GM19372 (cell line): ENCODE data around the gene TCF4.

Source experiments
- ATAC-seq: cut with Tn5 transposase; IDR thresholded peaks from one replicate; pipeline ENCODE4 v1.9.1; 2021; ENCODE audit warnings: mild to moderate bottlenecking, low read depth, moderate library complexity; ENCODE audit not compliant: unreplicated experiment

The TCF4 gene

DNA sequence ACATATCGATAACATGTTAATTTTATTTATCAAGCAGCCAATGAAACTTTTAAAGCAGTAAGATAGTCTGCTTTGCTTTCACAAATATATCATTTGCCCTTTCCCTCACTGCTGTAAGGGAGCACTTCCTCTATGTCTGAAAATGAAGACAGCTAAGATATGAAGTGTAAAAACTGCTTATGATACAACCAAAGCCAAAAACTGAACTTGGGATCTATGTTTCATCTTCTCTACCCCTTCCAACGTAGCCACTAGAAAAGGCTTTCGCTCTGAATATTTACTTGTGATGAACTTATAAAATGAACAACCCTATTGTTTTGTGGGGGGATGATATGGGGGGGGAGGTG lies 140.3 kb downstream of the TCF4 start:
- ATAC-seq: no peak

DNA sequence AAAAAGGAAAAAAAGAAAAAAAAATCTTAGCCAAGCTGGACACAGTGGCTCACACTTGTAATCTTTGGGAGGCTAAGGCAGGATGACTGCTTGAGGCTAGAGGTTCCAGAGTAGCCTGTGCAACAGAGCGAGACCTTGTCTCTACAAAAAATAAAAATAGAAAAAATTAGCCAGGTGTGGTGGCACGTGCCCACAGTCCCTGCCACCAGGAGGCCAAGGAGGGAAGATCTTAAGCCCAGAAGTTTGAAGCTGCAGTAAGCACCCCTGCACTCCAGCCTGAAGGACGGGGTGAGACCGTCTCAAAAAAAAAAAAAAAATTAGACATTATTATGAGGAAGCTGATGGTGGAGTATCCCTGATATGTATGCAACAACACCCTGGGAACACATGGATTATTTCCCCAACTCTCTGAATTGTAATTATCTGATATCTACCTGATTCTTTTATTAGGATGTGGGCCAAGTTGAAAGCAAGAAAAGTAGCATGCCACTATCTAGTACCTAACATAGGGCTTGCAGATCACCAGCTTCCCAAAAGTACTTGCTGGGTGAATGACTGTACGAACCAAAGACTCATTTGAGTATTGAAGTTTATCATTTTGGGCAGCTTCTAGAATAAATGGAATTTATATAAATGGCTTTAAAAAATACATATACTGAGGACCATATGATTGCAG lies 140.9 kb downstream of the TCF4 start:
- no peak for ATAC-seq

DNA sequence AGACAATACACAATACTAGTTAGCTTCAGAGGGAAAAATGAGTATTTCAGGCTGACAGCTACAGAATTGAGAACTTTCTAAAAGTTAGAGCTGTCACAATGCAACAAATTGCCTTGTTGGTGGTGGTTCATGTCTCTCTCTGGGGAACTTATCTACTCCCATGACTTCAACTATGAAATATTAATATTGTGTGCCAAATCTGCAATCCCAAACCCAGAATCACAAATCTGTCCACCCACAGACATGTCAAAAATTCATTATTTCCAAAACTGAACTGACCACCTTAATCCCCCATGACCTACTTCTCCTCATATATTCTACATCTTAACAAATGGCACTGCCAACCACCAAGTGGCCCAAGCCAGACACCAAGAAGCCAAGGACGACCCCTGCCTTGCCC lies 143.5 kb downstream of the TCF4 start:
- no peak for ATAC-seq

DNA sequence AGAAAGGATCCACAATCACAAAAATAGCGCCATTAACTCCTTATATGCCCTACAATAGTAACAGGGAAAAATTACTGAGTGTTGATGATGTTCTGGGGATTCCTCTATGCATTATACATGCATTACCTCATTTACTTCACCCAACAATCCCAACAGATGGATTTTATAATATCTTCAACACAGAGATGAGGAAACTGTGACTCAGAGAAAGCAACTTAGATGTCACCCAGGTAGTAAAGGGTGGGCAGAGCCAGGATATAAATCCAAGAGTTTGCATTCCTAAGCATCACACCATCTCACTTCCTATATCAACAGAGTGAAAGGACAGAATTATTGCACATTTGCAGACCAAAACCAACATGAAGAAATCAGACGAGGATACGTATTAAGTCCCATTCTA lies 144.2 kb downstream of the TCF4 start:
- no peak for ATAC-seq

DNA sequence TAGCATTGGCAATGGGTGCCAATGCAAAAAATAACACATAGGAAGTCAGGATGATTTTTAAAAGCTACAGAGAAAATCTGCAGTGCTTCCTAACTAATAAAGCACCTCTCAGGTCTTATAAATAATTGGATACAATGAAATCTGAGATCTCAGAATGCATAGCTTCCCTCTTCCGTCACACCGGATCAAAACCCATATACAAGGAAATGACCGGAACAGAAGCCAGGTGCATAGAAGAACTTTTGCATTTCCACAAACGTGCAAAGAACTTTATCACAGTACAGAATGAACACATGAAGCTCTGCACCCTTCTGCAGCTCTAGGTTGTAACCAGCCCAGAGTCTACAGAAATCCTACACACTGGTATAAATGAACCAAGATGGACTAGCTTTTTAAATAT lies 145.4 kb downstream of the TCF4 start:
- no peak for ATAC-seq

DNA sequence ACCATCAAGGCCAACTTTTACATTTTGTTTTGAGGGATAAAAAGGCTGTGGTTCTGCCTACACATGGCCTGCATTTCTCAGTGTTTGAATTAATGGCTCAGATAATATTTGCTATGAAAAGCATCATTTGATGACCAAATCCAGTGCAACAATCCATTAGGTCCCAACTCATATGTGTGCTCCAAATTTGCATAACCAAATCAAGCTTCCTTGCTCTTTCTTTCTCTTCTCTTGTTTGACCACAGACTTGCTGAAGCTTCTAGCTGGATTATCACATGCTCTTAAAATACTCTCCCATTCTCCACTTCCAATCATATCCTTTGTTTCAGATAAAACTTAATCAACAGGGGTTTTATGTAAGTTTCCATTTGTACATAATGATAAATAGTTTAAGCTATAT lies 147.0 kb downstream of the TCF4 start:
- ATAC-seq: no peak

DNA sequence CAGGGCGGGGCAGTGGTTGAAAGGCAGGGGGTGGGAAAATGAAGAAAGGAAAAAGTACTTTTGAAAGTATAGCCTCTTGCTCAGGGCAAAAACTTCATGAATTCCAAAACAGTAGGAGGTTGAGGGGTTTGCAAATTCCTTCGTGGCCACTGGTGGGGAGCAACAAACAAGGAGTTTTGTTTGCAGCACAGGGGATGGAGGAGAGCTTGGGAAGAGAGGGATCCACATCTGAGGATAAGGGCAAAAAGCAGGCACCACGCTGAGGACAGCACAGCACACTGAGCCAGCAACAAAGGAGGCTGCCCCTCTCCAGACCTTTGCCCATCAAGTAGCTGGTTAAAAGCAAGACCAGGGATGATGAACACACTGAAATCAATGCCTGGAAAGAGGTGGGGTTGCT lies 148.9 kb downstream of the TCF4 start:
- ATAC-seq: no peak

DNA sequence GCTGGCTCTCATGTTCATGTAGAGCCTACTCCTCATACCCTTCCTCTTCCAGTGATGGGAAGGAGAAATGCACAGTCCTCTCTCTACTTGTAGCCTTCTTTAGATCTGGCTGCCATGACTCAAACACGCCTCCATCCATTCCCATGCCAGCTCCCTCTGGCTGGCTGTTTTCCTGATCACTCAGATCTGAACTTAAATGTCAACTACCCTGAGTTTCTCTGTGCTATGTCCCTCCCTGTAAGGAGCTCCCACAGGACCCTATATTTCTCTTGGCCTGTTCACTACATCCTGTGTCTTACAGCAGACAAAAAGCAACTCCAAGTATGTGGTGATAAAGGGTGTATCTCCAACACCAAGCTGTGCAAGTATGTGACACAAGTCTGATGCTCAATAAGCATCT lies 152.4 kb downstream of the TCF4 start:
- ATAC-seq: no peak

DNA sequence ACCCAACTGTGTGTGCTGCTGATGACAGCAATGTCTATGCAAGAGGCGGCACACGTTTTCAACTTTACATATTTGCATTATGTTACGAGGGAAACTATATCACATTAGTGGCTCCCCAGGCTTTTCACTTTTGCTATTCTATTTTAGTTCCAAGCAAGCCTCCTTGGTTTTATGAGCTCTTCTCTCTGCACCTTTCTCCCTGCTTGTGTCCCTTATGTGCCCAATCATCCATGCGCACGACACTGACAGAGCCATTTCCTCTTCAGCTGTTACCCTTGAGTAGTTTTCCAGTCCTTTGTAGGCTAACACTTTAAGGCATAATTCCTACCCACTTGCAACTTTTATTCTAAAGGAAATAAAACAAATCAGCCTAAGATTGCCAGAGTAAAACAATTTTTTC lies 154.3 kb downstream of the TCF4 start:
- ATAC-seq: no peak

DNA sequence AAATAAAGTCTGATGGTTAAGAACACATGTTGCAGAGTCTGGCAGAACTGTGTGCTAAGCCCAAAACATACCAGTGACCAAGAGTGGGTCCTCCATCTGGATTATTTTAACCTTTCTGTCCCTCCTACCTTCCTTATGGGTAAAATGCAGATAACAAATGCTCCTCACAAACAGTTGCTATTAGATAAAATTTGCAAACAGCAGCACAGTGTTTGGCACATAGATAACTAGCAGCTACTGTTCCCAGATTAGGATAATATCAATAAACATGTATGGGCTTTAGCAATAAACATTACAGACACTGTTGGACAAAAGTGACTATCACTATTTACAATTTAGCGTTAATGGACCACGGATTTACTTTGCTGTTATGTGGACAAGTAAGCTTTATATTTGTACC lies 154.9 kb downstream of the TCF4 start:
- no peak for ATAC-seq

DNA sequence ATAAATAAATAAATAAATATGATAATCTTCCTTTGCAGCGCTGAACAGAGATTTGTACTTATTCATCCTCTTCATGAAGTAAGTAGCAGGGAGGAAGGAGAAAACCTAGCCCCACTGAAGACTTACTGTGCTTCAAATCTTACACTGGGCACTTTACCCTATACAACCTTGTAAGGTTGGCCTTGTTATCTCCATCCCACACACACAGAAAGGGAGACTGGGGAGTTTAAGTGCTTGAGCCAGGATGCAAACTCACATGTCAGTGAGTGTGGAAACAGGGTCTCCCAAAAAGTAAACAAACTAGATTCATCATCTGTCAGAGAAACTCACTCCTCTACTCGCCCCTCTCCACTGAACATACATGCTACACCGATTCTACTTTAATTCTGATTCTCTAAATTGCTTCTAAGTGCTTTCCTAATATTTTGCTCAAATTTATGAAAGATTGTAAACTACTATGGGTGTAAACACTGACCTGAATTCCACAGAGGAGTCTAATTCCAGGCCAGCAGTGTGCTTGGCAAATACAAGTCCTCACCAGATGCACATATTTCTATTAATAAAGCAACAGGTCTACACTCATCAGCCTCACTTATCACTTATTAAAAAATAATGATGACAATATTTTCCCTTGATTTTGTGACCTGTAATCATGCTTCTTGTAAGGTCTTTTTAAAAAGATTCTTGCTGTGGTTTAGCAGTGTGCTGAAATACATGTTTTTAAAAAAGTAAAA lies 155.5 kb downstream of the TCF4 start:
- no peak for ATAC-seq

DNA sequence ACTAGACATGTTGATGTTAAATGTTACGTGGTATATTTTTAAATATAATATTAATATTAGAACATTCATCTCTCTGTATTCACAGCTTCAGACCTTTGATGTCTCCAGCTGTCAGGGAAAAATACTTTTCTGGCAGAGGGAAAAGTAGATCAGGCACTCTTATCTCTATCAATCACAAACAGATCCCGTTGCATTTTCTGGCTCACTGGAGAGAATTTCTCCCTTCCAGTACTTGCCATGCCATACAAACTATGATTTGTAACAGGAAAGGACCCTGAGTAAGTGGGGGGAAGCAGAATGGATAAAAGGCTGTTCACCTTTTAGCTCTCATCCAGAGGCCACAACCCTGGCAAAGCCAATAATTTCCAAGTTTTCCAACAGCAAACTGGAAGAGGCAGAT lies 158.0 kb downstream of the TCF4 start:
- no peak for ATAC-seq

DNA sequence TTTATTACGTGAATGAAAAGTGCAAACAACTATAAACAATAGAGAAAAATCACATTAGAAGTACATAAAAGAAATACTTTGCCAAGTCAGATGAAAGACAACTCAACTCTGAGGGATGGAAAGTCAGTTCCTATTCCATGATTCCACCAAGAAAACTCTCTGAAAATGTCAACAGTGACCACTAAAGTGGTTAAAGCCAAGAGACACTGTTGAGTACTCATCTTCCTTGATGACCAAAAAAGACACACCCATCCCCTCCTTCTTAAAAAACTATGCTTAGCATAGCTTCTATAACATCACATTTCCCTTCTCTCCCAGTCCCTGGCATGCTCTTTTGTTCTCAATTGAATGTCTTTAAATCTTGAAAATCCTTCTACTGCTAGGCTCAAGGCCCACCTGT lies 160.0 kb downstream of the TCF4 start:
- no peak for ATAC-seq

DNA sequence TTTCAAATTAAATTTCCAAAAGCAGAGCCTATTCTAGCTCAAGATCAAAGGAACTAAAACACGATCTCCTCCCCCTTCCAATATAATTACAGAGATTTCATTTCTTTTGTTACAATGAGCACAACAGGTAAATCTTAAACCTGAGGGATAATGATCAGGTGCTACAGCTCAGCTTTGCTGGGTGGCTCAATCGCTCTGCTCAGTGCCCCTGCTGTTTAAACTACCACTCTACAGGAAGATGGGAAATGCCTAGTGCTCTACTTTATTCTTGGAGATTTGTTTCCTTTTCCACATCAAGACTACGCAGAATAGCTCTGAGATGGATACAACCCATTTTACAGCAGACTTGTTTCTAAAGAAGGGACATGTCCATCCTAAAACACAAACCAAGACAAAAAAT lies 162.3 kb downstream of the TCF4 start:
- no peak for ATAC-seq

DNA sequence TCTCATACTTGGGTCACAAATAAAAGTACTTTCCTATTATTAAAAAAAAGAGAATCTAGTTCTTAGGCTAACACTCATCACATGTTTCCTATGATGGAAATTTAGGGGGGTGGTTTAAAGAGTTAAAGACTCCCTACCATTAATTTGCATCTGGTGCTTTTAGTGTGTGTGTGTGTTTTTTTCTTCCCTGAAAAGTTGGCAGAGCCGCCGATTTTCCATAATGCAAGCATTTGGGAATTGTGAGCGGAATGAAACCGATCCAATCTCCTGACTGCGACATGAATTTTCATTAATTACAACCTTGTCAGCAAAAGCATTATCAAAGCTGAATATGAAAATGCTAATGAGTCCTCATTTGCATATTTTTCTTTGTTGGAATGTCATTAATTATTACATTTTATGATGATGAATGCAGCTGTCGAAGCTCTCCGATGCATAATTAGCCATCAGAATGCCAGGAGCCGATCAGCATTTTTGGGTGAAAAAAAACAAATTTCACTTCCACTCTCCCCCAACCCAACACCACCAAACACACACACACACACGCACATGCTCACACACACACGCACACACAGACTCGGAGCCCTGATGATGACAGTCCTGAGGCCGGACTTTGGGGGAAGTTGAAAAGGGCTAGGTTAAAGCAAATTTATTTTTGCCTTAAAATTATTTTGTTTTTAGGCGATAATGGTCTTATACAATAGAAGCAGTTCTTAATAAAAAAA lies 165.4 kb downstream of the TCF4 start:
- no peak for ATAC-seq

DNA sequence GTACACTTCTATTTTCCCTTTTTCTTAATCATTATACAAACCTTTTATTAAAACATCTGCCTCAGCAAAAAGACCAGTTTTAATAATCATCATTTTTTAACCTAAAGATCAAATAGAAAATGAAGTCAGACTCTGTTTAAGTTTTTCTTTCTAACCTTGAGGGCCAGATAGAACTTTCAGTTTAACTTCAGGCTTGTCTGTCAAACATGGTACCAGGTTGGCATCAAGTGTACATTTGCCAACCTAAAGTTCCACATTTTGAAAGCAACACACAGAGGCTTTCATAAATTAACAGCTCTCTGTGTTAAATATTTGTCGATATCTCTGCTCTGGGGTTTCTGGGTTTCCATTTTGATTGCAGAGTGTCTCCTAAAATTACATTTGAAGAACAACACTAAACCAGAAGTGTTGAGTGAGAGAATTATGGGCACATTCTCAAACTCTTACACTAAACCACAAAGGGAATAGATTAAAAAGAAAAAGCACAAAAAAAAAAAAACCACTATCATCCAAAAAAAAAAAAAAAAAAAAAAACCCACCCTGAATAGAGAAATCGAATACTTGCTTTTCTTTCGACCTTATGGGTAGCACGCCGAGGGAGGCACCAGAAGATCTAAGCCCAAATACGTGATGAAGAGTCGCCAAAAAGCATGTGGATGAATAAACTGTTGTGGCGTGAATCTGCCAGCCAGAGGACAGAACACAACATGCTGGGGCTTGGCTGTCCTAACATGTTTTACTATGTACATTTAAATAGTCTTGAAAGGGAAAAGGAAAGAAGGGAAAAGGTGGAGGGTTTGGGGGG lies 166.2 kb downstream of the TCF4 start:
- ATAC-seq: no peak

DNA sequence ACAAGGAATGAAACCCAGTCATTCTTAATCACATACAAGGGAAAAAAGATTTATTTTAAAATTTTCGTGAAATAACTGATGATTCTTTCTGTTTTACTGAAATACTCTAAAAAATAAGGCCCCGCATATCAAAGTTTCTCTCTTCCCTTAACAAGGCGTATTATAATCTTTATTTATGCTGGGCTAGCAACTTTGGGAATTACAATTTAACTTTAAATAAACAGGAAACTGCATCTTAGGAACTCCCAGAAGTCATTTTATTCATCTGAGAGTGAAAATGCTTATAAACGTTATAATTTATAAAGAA lies 166.7 kb downstream of the TCF4 start:
- no peak for ATAC-seq

DNA sequence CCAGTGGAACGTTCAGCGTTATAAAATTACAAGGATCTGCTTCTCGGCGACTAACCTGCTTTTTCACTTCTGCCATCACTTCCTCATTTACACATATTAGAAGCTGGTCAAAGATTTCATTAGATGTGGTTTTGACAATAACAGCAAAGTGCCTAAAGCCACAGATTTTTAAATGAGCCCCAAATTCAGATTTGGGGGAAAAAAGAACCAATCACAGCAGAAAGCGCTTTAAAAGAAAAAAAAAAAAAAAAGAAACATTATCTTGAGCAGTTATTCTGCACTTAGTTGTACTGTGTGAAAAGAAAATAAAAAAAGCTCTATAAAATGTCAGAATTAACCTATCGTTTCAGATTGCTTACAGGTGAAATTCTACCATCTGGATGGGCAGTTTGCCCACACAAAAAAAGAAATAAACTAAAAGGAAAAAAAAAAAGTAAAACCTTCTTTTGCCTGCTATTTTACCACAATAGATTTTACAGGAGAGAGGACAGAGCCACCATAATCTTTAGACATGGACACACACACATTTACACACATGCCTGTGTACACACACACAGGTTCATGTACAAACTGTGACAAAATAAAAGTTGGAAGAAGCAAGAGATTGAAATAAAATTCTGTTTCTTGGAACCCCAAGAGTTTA lies 167.2 kb downstream of the TCF4 start:
- peak; percentile 78 for ATAC-seq

DNA sequence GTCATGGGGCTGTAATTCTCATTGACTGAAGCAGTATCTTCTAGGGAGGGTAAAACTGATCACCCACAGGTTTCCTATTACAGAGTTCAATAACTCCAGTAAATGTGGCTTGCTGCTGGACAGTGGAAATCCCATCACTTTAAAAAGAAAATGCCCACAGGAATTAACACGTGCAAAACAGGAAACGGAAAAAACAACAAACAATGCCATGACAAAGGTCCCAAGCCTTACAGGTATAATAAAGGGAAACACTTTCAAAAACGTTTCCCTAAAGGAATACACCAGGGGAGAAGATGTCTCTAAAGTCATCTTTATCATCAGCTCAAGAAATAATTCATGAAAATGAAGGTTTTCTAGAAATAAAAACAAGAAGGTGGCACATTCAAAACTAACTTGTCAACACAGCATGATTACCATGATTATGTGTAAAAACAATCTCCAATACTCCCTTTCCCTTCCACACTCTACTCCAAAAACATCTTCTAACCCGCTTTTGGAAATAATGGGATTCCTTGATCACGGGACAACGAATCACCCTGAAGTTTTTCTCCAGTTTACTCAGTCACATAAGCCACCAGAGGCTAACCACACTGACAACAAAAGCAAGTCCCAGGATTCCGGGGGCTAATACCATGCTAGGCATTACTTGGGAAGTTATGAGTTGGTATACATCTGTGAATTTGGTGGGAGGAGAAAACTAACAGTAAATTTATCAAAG lies 167.9 kb downstream of the TCF4 start:
- peak; percentile 23 for ATAC-seq
